Progenitor cell of endocrine pancreas (in vitro differentiated cells): Measurements from ENCODE around the gene CRTAC1. TPM values are rescaled to one million over a fixed set of nuclear protein-coding genes. Genes with fewer than 3 reads are reported as not detected.

Experiments used
- DNase-seq: peaks from one replicate; pipeline ENCODE4 v3.0.0; 2021; ENCODE audit warnings: low spot score; ENCODE audit not compliant: unreplicated experiment
- H3K27ac Mint-ChIP-seq: 2 replicates; pipeline ENCODE4 v1.8.0; 2021; ENCODE audit warnings: mild to moderate bottlenecking, moderate library complexity, mixed read lengths
- H3K27me3 Mint-ChIP-seq: 2 replicates; pipeline ENCODE4 v1.8.0; 2021; ENCODE audit warnings: mixed read lengths
- H3K36me3 Mint-ChIP-seq: 2 replicates; pipeline ENCODE4 v1.8.0; 2022; ENCODE audit warnings: mixed read lengths; ENCODE audit not compliant: insufficient read depth
- H3K4me1 Mint-ChIP-seq: 2 replicates; pipeline ENCODE4 v1.8.0; 2021; ENCODE audit warnings: low read depth, mixed read lengths
- H3K4me3 Mint-ChIP-seq: 2 replicates; pipeline ENCODE4 v1.8.0; 2021; ENCODE audit warnings: low read depth, mild to moderate bottlenecking, moderate library complexity, mixed read lengths
- H3K9me3 Mint-ChIP-seq: 2 replicates; pipeline ENCODE4 v1.8.0; 2021; ENCODE audit warnings: low read depth, mixed read lengths
- long read RNA-seq: library from polyadenylated mRNA; unstranded; transcript quantifications from one replicate; pipeline ENCODE4 v2.0.0, GENCODE V29; 2020
- total RNA-seq: library from RNA; stranded (reverse); gene quantifications from 2 replicates; pipeline ENCODE4 v1.2.1, GENCODE V29; 2021
- TF ChIP-seq, protein P1 (sequence below): fragments of 200-600 bp; sonication (generic); IDR thresholded peaks from one replicate; pipeline ENCODE4 v1.5.0; 2021; ENCODE audit warnings: antibody characterized with exemption, mild to moderate bottlenecking; ENCODE audit not compliant: unreplicated experiment

Gene CRTAC1
- total RNA-seq, result 4.2 and 4.6 TPM in 2 replicates
- long read RNA-seq, partial matches to known transcripts, result 0 of 3 reads
- long read RNA-seq, other reads (novel, unspliced or antisense), result 2 of 3 reads

DNA sequence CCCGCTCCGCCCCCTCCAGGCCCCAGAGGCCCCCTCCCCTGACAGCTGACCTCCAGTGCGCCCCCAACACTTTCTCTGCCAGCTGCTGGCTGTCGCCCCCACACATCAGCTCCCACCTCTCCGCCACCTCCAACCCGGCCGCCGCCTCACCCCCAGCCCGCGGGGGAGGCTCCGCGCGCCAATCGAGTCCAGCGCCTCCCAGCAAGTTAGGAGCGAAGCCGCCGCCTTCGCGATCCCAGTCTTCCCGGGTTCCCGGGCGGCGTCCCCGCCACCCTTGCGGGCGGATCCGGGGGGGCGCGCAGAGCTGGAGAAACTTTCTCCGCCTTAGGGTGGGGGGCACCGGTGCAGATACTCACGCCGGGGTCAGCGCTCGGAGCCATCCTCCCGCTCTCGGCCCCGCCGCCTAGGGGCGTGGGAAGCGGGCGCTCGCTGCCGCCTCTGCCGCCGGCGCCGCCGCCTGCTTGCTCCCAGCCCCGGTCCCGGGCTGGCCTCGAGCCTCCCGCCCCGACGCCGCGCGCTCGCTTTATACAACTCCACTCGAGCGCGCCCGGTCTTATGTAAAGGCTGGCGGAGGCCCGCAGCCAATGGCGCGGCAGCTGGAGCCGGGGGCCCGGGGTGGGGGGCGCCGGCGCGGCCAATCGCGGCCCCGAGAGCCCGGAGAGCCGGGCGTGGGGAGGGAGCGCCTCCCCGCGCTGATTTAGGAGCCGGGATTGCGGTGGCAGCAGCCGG is at the start of gene CRTAC1:
TSS of gene CRTAC1 (minus strand) at position 529 of the 729 bp plus-strand sequence. CDS start at position 380, 149 bp downstream.
- TF ChIP-seq, protein P1, sequence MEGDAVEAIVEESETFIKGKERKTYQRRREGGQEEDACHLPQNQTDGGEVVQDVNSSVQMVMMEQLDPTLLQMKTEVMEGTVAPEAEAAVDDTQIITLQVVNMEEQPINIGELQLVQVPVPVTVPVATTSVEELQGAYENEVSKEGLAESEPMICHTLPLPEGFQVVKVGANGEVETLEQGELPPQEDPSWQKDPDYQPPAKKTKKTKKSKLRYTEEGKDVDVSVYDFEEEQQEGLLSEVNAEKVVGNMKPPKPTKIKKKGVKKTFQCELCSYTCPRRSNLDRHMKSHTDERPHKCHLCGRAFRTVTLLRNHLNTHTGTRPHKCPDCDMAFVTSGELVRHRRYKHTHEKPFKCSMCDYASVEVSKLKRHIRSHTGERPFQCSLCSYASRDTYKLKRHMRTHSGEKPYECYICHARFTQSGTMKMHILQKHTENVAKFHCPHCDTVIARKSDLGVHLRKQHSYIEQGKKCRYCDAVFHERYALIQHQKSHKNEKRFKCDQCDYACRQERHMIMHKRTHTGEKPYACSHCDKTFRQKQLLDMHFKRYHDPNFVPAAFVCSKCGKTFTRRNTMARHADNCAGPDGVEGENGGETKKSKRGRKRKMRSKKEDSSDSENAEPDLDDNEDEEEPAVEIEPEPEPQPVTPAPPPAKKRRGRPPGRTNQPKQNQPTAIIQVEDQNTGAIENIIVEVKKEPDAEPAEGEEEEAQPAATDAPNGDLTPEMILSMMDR, result peak; percentile 29
- Mint-ChIP-seq H3K4me3 (peak within 1 kb of the TSS; percentile 41), H3K27me3 (peaks cover 80% of the 10 kb centered on the region), H3K9me3 (no peaks in the 10 kb centered on the region), H3K27ac (no peak within 1 kb of the TSS), H3K36me3 (no peaks in the 10 kb centered on the region), H3K4me1 (peaks cover 3% of the 10 kb centered on the region)
- peak; percentile 54 for DNase-seq

- peaks cover 54% of the 10 kb centered on the region for H3K27me3 Mint-ChIP-seq
Observed at GRCh38 chr10:98078774-98079173, 48.4 kb upstream of the CRTAC1 start.

DNA sequence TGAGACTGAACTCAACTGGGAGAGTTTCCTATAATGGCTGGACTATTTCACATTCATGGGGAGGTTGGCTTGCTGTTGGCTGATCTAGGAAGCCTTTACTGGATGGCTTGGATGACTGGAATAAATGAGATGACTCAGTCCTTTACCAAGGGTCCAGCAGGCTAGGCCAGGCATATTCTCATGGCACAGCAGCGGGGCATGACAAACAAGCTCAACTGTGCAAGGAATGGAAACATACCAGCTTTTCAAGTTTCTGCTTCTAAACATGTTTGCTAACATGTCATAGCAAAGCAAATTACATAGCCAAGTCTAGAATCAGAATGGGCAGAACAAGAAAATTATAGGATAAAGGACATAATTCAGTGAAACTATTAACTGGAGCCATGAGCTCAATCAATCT is 46.8 kb upstream of the CRTAC1 start:
- no peak overlapping the region for H3K27ac Mint-ChIP-seq
- H3K27me3 Mint-ChIP-seq, result peaks cover 52% of the 10 kb centered on the region
- DNase-seq, result no peak
- TF ChIP-seq, protein P1, result no peak
- H3K4me1 Mint-ChIP-seq, result no peaks in the 10 kb centered on the region
- H3K9me3 Mint-ChIP-seq, result no peaks in the 10 kb centered on the region
- no peak overlapping the region for H3K4me3 Mint-ChIP-seq
- H3K36me3 Mint-ChIP-seq, result no peaks in the 10 kb centered on the region

More at GRCh38 chr10:98078774-98079173, 48.4 kb upstream of the CRTAC1 start:
- Mint-ChIP-seq H3K36me3 (no peaks in the 10 kb centered on the region), H3K4me1 (no peaks in the 10 kb centered on the region), H3K4me3 (no peak overlapping the region), H3K27ac (no peak overlapping the region), H3K9me3 (no peaks in the 10 kb centered on the region)
- no peak for DNase-seq
- TF ChIP-seq, protein P1, result no peak

GRCh38 chr10:98076086-98076485 is 45.7 kb upstream of the CRTAC1 start:
- H3K9me3 Mint-ChIP-seq, result no peaks in the 10 kb centered on the region
- H3K27me3 Mint-ChIP-seq, result peaks cover 56% of the 10 kb centered on the region
- no peaks in the 10 kb centered on the region for H3K4me1 Mint-ChIP-seq
- H3K36me3 Mint-ChIP-seq, result no peaks in the 10 kb centered on the region
- no peak for DNase-seq
- TF ChIP-seq, protein P1, result no peak
- no peak overlapping the region for H3K4me3 Mint-ChIP-seq
- H3K27ac Mint-ChIP-seq, result no peak overlapping the region

DNA sequence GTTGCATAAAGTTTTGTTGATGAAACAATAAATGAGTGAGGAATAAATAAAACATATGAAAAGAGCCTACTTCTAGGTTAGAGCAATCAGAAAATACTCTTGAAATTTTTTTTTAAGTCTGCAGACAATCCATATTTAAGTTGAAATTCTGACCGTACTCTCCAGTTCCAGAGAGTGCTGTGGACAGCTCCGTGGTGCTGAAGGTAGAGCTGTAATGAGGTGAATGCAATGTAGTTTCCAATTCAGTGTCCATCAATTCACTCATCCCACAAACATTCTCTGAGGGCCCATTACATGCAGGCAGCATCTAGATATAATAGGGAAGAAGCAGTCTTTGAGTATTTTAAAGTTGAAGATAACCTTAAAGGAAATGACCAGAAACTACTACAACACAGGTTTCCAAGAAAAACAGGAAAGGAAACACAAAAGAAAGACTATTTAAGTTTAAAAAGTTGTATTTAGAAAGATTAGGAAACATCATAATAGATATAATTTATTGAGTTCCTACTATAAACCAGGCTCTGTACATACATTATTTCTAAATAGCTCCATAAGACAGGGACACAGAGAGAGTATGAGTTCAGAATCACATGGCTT is 44.0 kb upstream of the CRTAC1 start:
- no peaks in the 10 kb centered on the region for H3K36me3 Mint-ChIP-seq
- no peak overlapping the region for H3K4me3 Mint-ChIP-seq
- no peaks in the 10 kb centered on the region for H3K9me3 Mint-ChIP-seq
- no peaks in the 10 kb centered on the region for H3K4me1 Mint-ChIP-seq
- H3K27me3 Mint-ChIP-seq, result peaks cover 50% of the 10 kb centered on the region
- peak; percentile 21 for DNase-seq
- TF ChIP-seq, protein P1, result no peak
- no peak overlapping the region for H3K27ac Mint-ChIP-seq
